GM12878 (cell line): Measurements from ENCODE around the gene COPZ2. TPM values are rescaled to one million over a fixed set of nuclear protein-coding genes. Genes with fewer than 3 reads are reported as not detected.

ENCODE experiments used
- ATAC-seq: fragments of 200-7000 bp; cut with Tn5 transposase; 3 replicates; pipeline ENCODE4 v1.9.1; 2020; ENCODE audit warnings: mild to moderate bottlenecking, moderate library complexity
- BruUV-seq: library from RNA; stranded (reverse); fragments of 400-500 nt; replicated peaks from 2 replicates; lab custom pipeline; 2021; lab: Mats Ljungman, UMichigan
- CTCF ChIA-PET: fragments of 300-600 bp; sonication (Branson Sonifier 250); formaldehyde crosslinking; extraction: SDS; loops from one replicate; lab custom pipeline; 2021; ENCODE audit warnings: inconsistent platforms; lab: Yijun Ruan, JAX
- POLR2A ChIA-PET: fragments of 350-600 bp; formaldehyde crosslinking; extraction: SDS; loops from one replicate; lab custom pipeline; 2021; ENCODE audit warnings: inconsistent platforms; lab: Charles Lee
- RAD21 ChIA-PET: fragments of 300-600 bp; sonication (Branson Sonifier 250); formaldehyde crosslinking; loops from one replicate; lab custom pipeline; 2023; ENCODE audit warnings: antibody characterized with exemption; ENCODE audit not compliant: unreplicated experiment; lab: Charles Lee
- SMC1A ChIA-PET: fragments of 300-600 bp; sonication (Branson Sonifier 250); formaldehyde crosslinking; loops from one replicate; lab custom pipeline; 2023; ENCODE audit not compliant: unreplicated experiment, uncharacterized antibody; lab: Charles Lee
- DNase-seq: peaks from one replicate; pipeline ENCODE4 v3.0.0-alpha.2; 2011; ENCODE audit warnings: low read depth, low spot score
- FAIRE-seq: peaks from 3 replicates; lab custom pipeline; 2011; peaks lifted over from hg19 to GRCh38; lab: Jason Lieb, UNC
- H2AFZ ChIP-seq: 2 replicates; pipeline ENCODE4 v1.6.0; 2011; ENCODE audit warnings: low read depth, low read length, control low read depth; ENCODE audit not compliant: control insufficient read depth
- H3K27ac ChIP-seq: 2 replicates; pipeline ENCODE4 v1.5.1; 2011; ENCODE audit warnings: control low read depth; ENCODE audit not compliant: control insufficient read depth, insufficient read depth
- H3K27me3 ChIP-seq, 2 experiments: replicated peaks in 1 of 2; 2 replicates each; pipeline versions ENCODE4 v1.6.0 to v1.6.1; 2011; ENCODE audit warnings: low read length in 1 of 2; ENCODE audit not compliant: control insufficient read depth in 2 of 2, insufficient read depth in 2 of 2
- H3K36me3 ChIP-seq, 2 experiments: 2 replicates each; pipeline ENCODE4 v1.5.1; 2011; ENCODE audit warnings: low read length in 1 of 2; ENCODE audit not compliant: control insufficient read depth in 2 of 2, insufficient read depth in 2 of 2
- H3K4me1 ChIP-seq: 2 replicates; pipeline ENCODE4 v1.6.1; 2011; ENCODE audit warnings: mild to moderate bottlenecking, low read length, moderate library complexity, mixed read lengths; ENCODE audit not compliant: control insufficient read depth, insufficient read depth
- H3K4me2 ChIP-seq: 2 replicates; pipeline ENCODE4 v1.6.0; 2011; ENCODE audit warnings: control low read depth; ENCODE audit not compliant: control insufficient read depth, insufficient read depth
- H3K4me3 ChIP-seq: fragments of 200-600 bp; sonication (generic); 2 replicates; pipeline ENCODE4 v1.5.1; 2016
- H3K79me2 ChIP-seq: 2 replicates; pipeline ENCODE4 v1.6.0; 2011; ENCODE audit warnings: low read length; ENCODE audit not compliant: control insufficient read depth, insufficient read depth
- H3K9ac ChIP-seq: 2 replicates; pipeline ENCODE4 v1.8.0; 2011; ENCODE audit warnings: low read length, control low read depth, mixed read lengths; ENCODE audit not compliant: control insufficient read depth, insufficient read depth
- H3K9me3 ChIP-seq: replicated peaks from 3 replicates; pipeline ENCODE4 v1.5.1; 2011; ENCODE audit warnings: mild to moderate bottlenecking, low read length; ENCODE audit not compliant: control insufficient read depth, insufficient read depth
- H4K20me1 ChIP-seq: 2 replicates; pipeline ENCODE4 v1.6.0; 2011; ENCODE audit not compliant: control insufficient read depth, insufficient read depth
- BMI1 ChIP-seq: fragments of 450-650 bp; IDR thresholded peaks from 2 replicates; pipeline ENCODE4 v1.6.1; 2016; ENCODE audit warnings: mild to moderate bottlenecking, moderate library complexity, borderline replicate concordance
- BRCA1 ChIP-seq: IDR thresholded peaks from 2 replicates; pipeline ENCODE4 v1.6.1; 2011; ENCODE audit warnings: low read depth, low read length, improper control_type of control experiment
- CBX3 ChIP-seq: fragments of 200-600 bp; sonication (generic); IDR thresholded peaks from 2 replicates; pipeline ENCODE4 v1.6.1; 2016; ENCODE audit warnings: low read depth, borderline replicate concordance
- CREM ChIP-seq: IDR thresholded peaks from 2 replicates; pipeline ENCODE4 v1.6.1; 2014; ENCODE audit warnings: antibody characterized with exemption, low read depth
- POLR2AphosphoS2 ChIP-seq: IDR thresholded peaks from 2 replicates; pipeline ENCODE4 v1.6.1; 2011; ENCODE audit warnings: low read depth, mild to moderate bottlenecking, low read length, improper control_type of control experiment, moderate library complexity
- POU2F2 ChIP-seq: IDR thresholded peaks from 3 replicates; pipeline ENCODE4 v1.6.1; 2011; ENCODE audit warnings: low read depth, mild to moderate bottlenecking, low read length, borderline replicate concordance
- SIX5 ChIP-seq: IDR thresholded peaks from 2 replicates; pipeline ENCODE4 v1.6.1; 2011; ENCODE audit warnings: mild to moderate bottlenecking, low read depth, low read length, moderate library complexity; ENCODE audit not compliant: severe bottlenecking
- SUZ12 ChIP-seq: fragments of 200-600 bp; sonication (generic); IDR thresholded peaks from one replicate; pipeline ENCODE4 v1.6.1; 2018; ENCODE audit warnings: antibody characterized with exemption, mild to moderate bottlenecking; ENCODE audit not compliant: unreplicated experiment
- TBL1XR1 ChIP-seq: IDR thresholded peaks from 2 replicates; pipeline ENCODE4 v1.6.1; 2012; ENCODE audit warnings: low read depth, low read length, improper control_type of control experiment
- ZNF207 ChIP-seq: fragments of 450-650 bp; IDR thresholded peaks from 2 replicates; pipeline ENCODE4 v1.6.1; 2014; ENCODE audit warnings: antibody characterized with exemption, mild to moderate bottlenecking, borderline replicate concordance
- WGBS: methylation state at CpG from one replicate; pipeline ENCODE4 v1.1.6; 2016; ENCODE audit warnings: low lambda C conversion rate; ENCODE audit not compliant: insufficient replicate concordance, insufficient coverage; ENCODE audit errors: missing lambda C conversion rate; 5-methylcytosine and 5-hydroxymethylcytosine counted together
- in situ Hi-C: fragments of 300-500 bp; cut with MboI; formaldehyde crosslinking; loops from 9 replicates; pipeline ENCODE4 v1.14.3; 2018; ENCODE audit warnings: mixed read lengths
- intact Hi-C: fragments of 100-400 bp; cut with micrococcal nuclease; formaldehyde crosslinking; loops from one replicate; pipeline ENCODE4 v1.14.2; 2022; ENCODE audit not compliant: unreplicated experiment
- polyA plus RNA-seq, 11 experiments: library from polyadenylated mRNA; depleted of rRNA in 4 of 11; unstranded in 6 of 11; stranded (reverse) in 5 of 11; fragments of >200 nt; fragmentation: Nextera tagmentation in 4 of 11; fragmentation: Illumina TruSeq in 1 of 11; extraction: Ambion mirVana in 4 of 11; extraction: Trizol in 1 of 11; gene quantifications; 1 replicate in 1 of 11; 2 replicates in 10 of 11; pipeline versions ENCODE4 v1.2.1 to v1.2.3, GENCODE V29; 2011 to 2016; ENCODE audit warnings: inconsistent platforms in 2 of 11, missing spikeins in 2 of 11, low read depth in 1 of 11
- total RNA-seq, 4 experiments: library from RNA; depleted of rRNA in 3 of 4; stranded (reverse); fragments of >200 nt in 3 of 4; fragmentation: Illumina TruSeq in 1 of 4; extraction: Trizol in 1 of 4; gene quantifications; 2 replicates each; pipeline versions ENCODE4 v1.2.1 to v1.2.3, GENCODE V29; 2013 to 2021
- TF ChIP-seq, protein P1 (sequence below), 3 experiments: IDR thresholded peaks in 2 of 3; conservative IDR thresholded peaks in 1 of 3; 2 replicates each; pipeline ENCODE4 v1.5.1; 2011; ENCODE audit warnings: low read depth in 3 of 3, low read length in 3 of 3, mild to moderate bottlenecking in 3 of 3, control low read depth in 2 of 3, moderate library complexity in 2 of 3, inconsistent platforms in 1 of 3, mixed read lengths in 1 of 3; ENCODE audit not compliant: control insufficient read depth in 2 of 3, insufficient read depth in 1 of 3; ENCODE audit errors: extremely low read depth in 1 of 3
- TF ChIP-seq, protein P2 (sequence below): IDR thresholded peaks from 2 replicates; pipeline ENCODE4 v1.6.1; 2011; ENCODE audit warnings: low read depth, mild to moderate bottlenecking, low read length, moderate library complexity, borderline replicate concordance; ENCODE audit errors: extremely low read depth

The COPZ2 gene
- total and polyA plus RNA-seq, 10 of the 15 experiments (the other 5 are each of a cell fraction or from before 2014, with no cell fraction given), result 0.20 to 4.3 (median 2.6) TPM

DNA sequence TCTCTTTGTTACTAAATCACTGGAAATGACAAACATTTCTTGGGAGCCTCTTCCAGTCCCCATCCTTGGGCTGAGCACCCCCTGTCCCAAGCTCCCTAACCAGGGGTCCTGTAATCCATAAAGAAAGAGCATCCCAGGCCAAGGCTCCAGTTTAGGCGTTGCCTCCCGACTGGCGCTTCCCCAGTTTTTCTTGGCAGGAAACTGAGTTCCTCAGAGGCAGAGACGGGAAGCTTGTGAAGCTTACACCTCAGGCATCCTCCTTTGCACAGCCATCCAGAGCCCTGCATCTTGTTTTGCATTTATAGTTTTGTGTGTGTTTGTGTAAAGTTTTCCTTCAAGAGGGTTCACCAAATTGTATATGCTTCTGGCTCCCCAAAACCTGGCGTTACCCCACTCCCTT is 7.1 kb downstream of the COPZ2 start:
- CTCF ChIA-PET, result interaction anchor here (1.0 to 7.9 kb wide), 7 partner anchors 12 to 52 kb away, joined by 3 to 176 read pairs (median 5); partner anchors contain the start of gene NFE2L1
- no peak for DNase-seq
- intact Hi-C loops (no loop called here), in situ Hi-C loops (no loop called here)
- H3K79me2 ChIP-seq, result no peaks in the 10 kb centered on the region
- H2AFZ ChIP-seq, result no peak overlapping the region
- peaks cover 5% of the 10 kb centered on the region; the same call in 1 of the 2 replicates for H4K20me1 ChIP-seq
- no peak overlapping the region for H3K27ac ChIP-seq
- POLR2A ChIA-PET, result interaction anchor here (1.5 to 1.8 kb wide), 2 partner anchors 16 to 38 kb away, joined by 4 to 7 read pairs; no protein-coding TSS in a partner anchor
- peaks cover 14% of the 10 kb centered on the region for H3K4me1 ChIP-seq
- no peaks in the 10 kb centered on the region for H3K36me3 ChIP-seq
- no TSS peak for BruUV-seq
- SMC1A ChIA-PET, result interaction anchor here (0.7 to 7.4 kb wide), 4 partner anchors 13 to 50 kb away, joined by 3 to 100 read pairs (median 7); no protein-coding TSS in a partner anchor
- no peaks in the 10 kb centered on the region for H3K9me3 ChIP-seq
- RAD21 ChIA-PET, result interaction anchor here (0.9 to 1.2 kb wide), 3 partner anchors 18 to 43 kb away, joined by 3 read pairs; partner anchors contain the start of gene NFE2L1
- no peak overlapping the region for H3K9ac ChIP-seq
- peaks cover 0 to 2% of the 10 kb centered on the region in 2 experiments; a peak in 2 of 4 replicates for H3K27me3 ChIP-seq
- FAIRE-seq, result no peak
- 65% methylated on average over 5 of the region's 5 CpGs for WGBS
- TF ChIP-seq CREM, result no peak
- TF ChIP-seq CBX3, result no peak
- no peak for TF ChIP-seq SUZ12
- TF ChIP-seq POLR2AphosphoS2, result no peak
- TF ChIP-seq POU2F2, result no peak
- no peak for TF ChIP-seq TBL1XR1
- TF ChIP-seq ZNF207, result no peak
- TF ChIP-seq, protein P1, sequence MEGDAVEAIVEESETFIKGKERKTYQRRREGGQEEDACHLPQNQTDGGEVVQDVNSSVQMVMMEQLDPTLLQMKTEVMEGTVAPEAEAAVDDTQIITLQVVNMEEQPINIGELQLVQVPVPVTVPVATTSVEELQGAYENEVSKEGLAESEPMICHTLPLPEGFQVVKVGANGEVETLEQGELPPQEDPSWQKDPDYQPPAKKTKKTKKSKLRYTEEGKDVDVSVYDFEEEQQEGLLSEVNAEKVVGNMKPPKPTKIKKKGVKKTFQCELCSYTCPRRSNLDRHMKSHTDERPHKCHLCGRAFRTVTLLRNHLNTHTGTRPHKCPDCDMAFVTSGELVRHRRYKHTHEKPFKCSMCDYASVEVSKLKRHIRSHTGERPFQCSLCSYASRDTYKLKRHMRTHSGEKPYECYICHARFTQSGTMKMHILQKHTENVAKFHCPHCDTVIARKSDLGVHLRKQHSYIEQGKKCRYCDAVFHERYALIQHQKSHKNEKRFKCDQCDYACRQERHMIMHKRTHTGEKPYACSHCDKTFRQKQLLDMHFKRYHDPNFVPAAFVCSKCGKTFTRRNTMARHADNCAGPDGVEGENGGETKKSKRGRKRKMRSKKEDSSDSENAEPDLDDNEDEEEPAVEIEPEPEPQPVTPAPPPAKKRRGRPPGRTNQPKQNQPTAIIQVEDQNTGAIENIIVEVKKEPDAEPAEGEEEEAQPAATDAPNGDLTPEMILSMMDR (IDR thresholded peaks at IDR 0.05 in 2 of 3, conservative IDR thresholded peaks at IDR 0.05 in 1 of 3; ENCODE audit: control insufficient read depth in 2 of 3, extremely low read depth in 1 of 3, insufficient read depth in 1 of 3, low read depth in 3 of 3, low read length in 3 of 3), result no peak
- TF ChIP-seq BMI1, result no peak
- TF ChIP-seq, protein P2, sequence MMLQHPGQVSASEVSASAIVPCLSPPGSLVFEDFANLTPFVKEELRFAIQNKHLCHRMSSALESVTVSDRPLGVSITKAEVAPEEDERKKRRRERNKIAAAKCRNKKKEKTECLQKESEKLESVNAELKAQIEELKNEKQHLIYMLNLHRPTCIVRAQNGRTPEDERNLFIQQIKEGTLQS, result no peak
- no peak for TF ChIP-seq SIX5
- TF ChIP-seq BRCA1, result no peak
- H3K4me2 ChIP-seq, result no peak overlapping the region
- no peak overlapping the region for H3K4me3 ChIP-seq
- no peak for ATAC-seq
